T-cell (primary cell): Measurements from ENCODE around the gene TENT4A. TPM values are rescaled to one million over a fixed set of nuclear protein-coding genes. Genes with fewer than 3 reads are reported as not detected.

Experiments used
- ATAC-seq, 4 experiments: fragments of 200-7000 bp in 3 of 4; fragments of 150-1000 bp in 1 of 4; cut with Tn5 transposase; replicated peaks in 1 of 4; 1 replicate in 3 of 4; 2 replicates in 1 of 4; pipeline ENCODE4 v1.10.0; 2021; ENCODE audit warnings: moderate library complexity in 3 of 4, mild to moderate bottlenecking in 2 of 4, moderate number of reproducible peaks in 1 of 4
- CTCF ChIA-PET, 2 donors: fragments of 300-600 bp; sonication (Branson Sonifier 250); formaldehyde crosslinking; loops; one replicate each; lab custom pipeline; 2022; ENCODE audit warnings: antibody characterized with exemption in 2 of 2; lab: Charles Lee
- POLR2A ChIA-PET, 2 donors: fragments of 300-600 bp; sonication (Branson Sonifier 250); formaldehyde crosslinking; loops; one replicate each; lab custom pipeline; 2022; ENCODE audit warnings: antibody characterized with exemption in 2 of 2; lab: Charles Lee
- DNase-seq, 35 experiments: peaks; one replicate each; pipeline versions ENCODE4 v3.0.0 to v3.0.0-alpha.2; 2013 to 2023
- H3K27ac ChIP-seq: one replicate; pipeline ENCODE4 v1.5.1; 2013; ENCODE audit warnings: low read length
- H3K27me3 ChIP-seq, 2 experiments: replicated peaks in 1 of 2; 1 replicate in 1 of 2; 2 replicates in 1 of 2; pipeline versions ENCODE4 v1.6.1 to v1.7.0; 2013; ENCODE audit warnings: low read length in 1 of 2, mixed read lengths in 1 of 2; ENCODE audit not compliant: control insufficient read depth in 2 of 2, insufficient read depth in 2 of 2; ENCODE audit errors: extremely low read depth in 1 of 2
- H3K36me3 ChIP-seq, 2 donors: 1 replicate in 1 of 2; 2 replicates in 1 of 2; pipeline versions ENCODE4 v1.6.1 to v1.7.0; 2013; ENCODE audit warnings: low read length in 1 of 2; ENCODE audit not compliant: control insufficient read depth in 2 of 2, insufficient read depth in 1 of 2; ENCODE audit errors: extremely low read depth in 1 of 2
- H3K4me1 ChIP-seq, 2 experiments: 1 replicate in 1 of 2; 2 replicates in 1 of 2; pipeline versions ENCODE4 v1.6.1 to v1.7.0; 2013; ENCODE audit warnings: low read length in 2 of 2, mixed read lengths in 1 of 2; ENCODE audit not compliant: insufficient read depth in 2 of 2, control insufficient read depth in 1 of 2; ENCODE audit errors: extremely low read depth in 1 of 2
- H3K4me3 ChIP-seq, 2 donors: 1 replicate in 1 of 2; 2 replicates in 1 of 2; pipeline versions ENCODE4 v1.5.1 to v1.7.0; 2013; ENCODE audit warnings: mild to moderate bottlenecking in 2 of 2, low read length in 1 of 2, moderate library complexity in 1 of 2; ENCODE audit not compliant: control insufficient read depth in 1 of 2; ENCODE audit errors: extremely low read depth in 1 of 2
- H3K9me3 ChIP-seq: 2 replicates; pipeline ENCODE4 v1.7.0; 2013
- H3K27ac Mint-ChIP-seq, 2 donors: one replicate each; pipeline ENCODE4 v1.8.0; 2020 to 2021; ENCODE audit warnings: mild to moderate bottlenecking in 2 of 2, mixed read lengths in 2 of 2
- H3K27me3 Mint-ChIP-seq, 2 donors: one replicate each; pipeline ENCODE4 v1.8.0; 2021 to 2022; ENCODE audit warnings: mixed read lengths in 2 of 2
- H3K36me3 Mint-ChIP-seq: one replicate; pipeline ENCODE4 v1.8.0; 2021; ENCODE audit warnings: mixed read lengths
- H3K4me1 Mint-ChIP-seq, 3 donors: one replicate each; pipeline ENCODE4 v1.8.0; 2020 to 2022; ENCODE audit warnings: mixed read lengths in 3 of 3, mild to moderate bottlenecking in 1 of 3
- H3K4me3 Mint-ChIP-seq, 3 donors: one replicate each; pipeline ENCODE4 v1.8.0; 2020 to 2022; ENCODE audit warnings: mild to moderate bottlenecking in 3 of 3, mixed read lengths in 3 of 3, moderate library complexity in 3 of 3
- H3K9me3 Mint-ChIP-seq, 3 donors: one replicate each; pipeline ENCODE4 v1.8.0; 2020 to 2022; ENCODE audit warnings: mixed read lengths in 3 of 3
- WGBS: methylation state at CpG from one replicate; pipeline ENCODE4 v1.1.5; 2013; ENCODE audit warnings: missing lambda C conversion rate; ENCODE audit not compliant: insufficient coverage; 5-methylcytosine and 5-hydroxymethylcytosine counted together
- total RNA-seq, 35 experiments: library from RNA in 6 of 35; stranded (reverse) in 6 of 35; fragments of 120-200 nt in 1 of 35; gene quantifications; one replicate each; pipeline versions ENCODE4 v1.2.1 to v1.2.4 and lab custom pipeline; 2013 to 2026

The TENT4A gene
- total RNA-seq, 5 donors from 2014 or later (not counting 1 experiment from before 2014, with no cell fraction given): 42.7 to 62.9 (median 45.6) TPM

DNA sequence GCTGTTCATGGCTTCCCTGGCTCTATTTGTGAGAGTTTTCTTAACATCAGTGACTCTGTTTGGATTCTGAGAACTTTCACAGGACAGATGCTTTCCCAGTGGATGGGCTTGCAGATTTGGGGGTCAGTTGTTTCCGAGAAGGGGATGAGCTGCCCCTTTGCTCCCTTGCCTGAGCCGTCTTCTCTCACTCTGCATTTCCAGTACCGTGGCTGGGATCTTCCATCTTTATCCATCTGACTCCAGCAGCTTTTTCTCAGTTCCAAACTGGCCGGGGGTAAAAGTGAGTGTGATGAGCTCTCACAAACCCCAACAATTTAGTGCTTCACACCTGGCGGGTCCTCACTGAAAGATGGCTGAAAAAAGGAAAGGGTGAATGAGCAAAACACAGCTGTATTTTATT is 79.1 kb downstream of the TENT4A start:
- WGBS: no CpG with 5 or more reads among the region's 5 CpGs
- CTCF ChIA-PET: no interaction called here

DNA sequence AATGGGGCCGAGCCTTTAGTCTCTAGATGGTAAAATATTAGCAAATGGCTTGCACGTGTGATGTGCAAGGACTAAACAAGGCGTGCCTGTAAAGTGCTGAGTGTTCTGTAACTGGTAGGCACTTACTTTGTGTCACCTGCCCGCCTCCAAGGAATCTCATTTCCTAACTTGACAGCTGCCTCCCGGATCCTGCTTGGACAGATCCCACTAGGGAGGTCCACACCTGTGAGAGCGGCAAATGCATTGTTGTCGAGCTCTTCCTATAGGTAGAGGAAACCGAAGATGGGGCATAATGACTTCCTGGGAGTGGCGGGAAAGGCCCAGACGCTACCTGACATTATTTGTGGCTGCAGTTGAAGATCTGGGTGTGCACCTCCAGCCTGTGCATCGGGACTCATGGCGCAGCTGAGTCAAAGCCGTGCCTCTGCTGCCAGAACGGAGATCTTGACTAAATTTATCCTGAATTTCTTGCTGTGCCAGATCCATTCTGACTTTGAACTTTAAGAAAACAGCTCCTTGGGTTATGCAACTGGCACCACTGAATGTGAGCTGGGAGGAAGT is 79.8 kb downstream of the TENT4A start:
- WGBS: 39% methylated on average over 13 of the region's 14 CpGs
- Mint-ChIP-seq H3K27ac (no peak overlapping the region), H3K4me1 (peaks cover 6 to 7% (median 6%) of the 10 kb centered on the region in 3 donors), H3K4me3 (peak overlapping the region in 1 of 3 donors; percentile 58), H3K9me3 (no peaks in the 10 kb centered on the region), H3K36me3 (no peaks in the 10 kb centered on the region), H3K27me3 (peaks cover 13 to 18% of the 10 kb centered on the region in 2 donors)
- ChIA-PET POLR2A (no interaction called here), CTCF (no interaction called here)
- Histone ChIP-seq H3K9me3 (no peaks in the 10 kb centered on the region), H3K4me1 (peaks cover 0 to 7% of the 10 kb centered on the region in 2 experiments), H3K36me3 (no peaks in the 10 kb centered on the region), H3K27me3 (peaks cover 0 to 11% of the 10 kb centered on the region in 2 experiments), H3K4me3 (no peak overlapping the region), H3K27ac (no peak overlapping the region)
- DNase-seq (no peak), ATAC-seq (no peak)

More for the DNA sequence above, 79.1 kb downstream of the TENT4A start:
- H3K9me3 ChIP-seq: no peaks in the 10 kb centered on the region
- Mint-ChIP-seq H3K4me3 (no peak overlapping the region), H3K4me1 (peaks cover 6 to 7% (median 6%) of the 10 kb centered on the region in 3 donors), H3K9me3 (no peaks in the 10 kb centered on the region), H3K27me3 (peaks cover 13 to 17% of the 10 kb centered on the region in 2 donors), H3K36me3 (no peaks in the 10 kb centered on the region), H3K27ac (no peak overlapping the region)
- POLR2A ChIA-PET: no interaction called here
- H3K36me3 ChIP-seq: no peaks in the 10 kb centered on the region
- DNase-seq: no peak
- peaks cover 0 to 7% of the 10 kb centered on the region in 2 experiments for H3K4me1 ChIP-seq
- no peak overlapping the region for H3K4me3 ChIP-seq
- no peak overlapping the region for H3K27ac ChIP-seq
- peaks cover 0 to 11% of the 10 kb centered on the region in 2 experiments for H3K27me3 ChIP-seq
- ATAC-seq: no peak

DNA sequence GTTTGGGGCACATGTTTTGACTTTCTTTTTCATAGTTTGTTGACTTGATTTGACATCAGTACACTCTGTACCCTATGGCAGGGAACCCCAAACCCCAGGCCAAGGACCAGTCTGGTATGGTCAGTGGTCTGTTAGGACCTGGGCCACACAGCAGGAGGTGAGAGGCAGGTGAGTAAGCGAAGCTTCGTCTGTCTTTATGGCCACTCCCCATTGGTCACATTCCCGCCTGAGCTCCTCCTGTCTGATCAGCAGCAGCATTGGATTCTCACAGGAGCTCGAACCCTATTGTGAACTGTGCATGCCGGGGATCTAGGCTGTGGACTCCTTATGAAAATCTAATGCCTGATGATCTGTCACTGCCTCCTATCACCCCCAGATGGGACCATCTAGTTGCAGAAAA is 88.0 kb downstream of the TENT4A start:
- no peak for ATAC-seq
- Mint-ChIP-seq H3K9me3 (no peaks in the 10 kb centered on the region), H3K36me3 (no peaks in the 10 kb centered on the region), H3K27ac (no peak overlapping the region), H3K4me3 (no peak overlapping the region), H3K4me1 (no peaks in the 10 kb centered on the region), H3K27me3 (peaks cover 4 to 25% of the 10 kb centered on the region in 2 donors)
- Histone ChIP-seq H3K27me3 (peaks cover 0 to 14% of the 10 kb centered on the region in 2 experiments), H3K4me3 (no peak overlapping the region), H3K36me3 (no peaks in the 10 kb centered on the region), H3K4me1 (no peaks in the 10 kb centered on the region), H3K9me3 (no peaks in the 10 kb centered on the region), H3K27ac (no peak overlapping the region)
- WGBS: 89% methylated on average over 3 of the region's 5 CpGs
- POLR2A ChIA-PET: no interaction called here
- CTCF ChIA-PET: no interaction called here
- DNase-seq: no peak

DNA sequence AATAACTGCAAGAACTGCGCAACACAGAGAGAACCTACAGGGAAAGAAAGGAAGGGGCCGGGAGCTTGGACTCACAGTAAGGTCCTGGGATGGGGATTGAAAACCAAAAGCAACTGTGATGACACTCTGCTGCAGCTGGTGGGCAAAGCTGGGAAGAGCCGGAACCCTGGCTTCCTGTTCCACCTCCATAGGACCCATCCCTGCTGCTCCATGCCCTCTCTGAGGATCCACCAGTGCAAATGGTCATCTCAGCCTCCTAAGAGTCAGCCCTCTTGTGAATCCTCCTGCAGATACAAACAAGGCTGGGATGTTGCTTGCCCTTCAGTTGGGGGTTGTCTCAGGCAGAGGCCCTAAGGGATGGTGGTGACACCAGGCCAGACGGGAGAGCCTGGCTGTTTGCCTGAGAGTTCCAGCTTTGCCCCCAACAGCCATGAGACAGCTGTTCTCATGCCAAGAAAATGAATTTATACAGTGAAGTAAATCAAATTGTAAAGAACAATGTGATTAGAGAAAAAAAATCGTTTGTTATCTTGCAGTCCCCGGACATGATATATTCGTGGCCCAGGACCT is 90.8 kb downstream of the TENT4A start:
- 79% methylated on average over 3 of the region's 7 CpGs for WGBS
- Mint-ChIP-seq H3K27me3 (peaks cover 9 to 19% of the 10 kb centered on the region in 2 donors), H3K27ac (no peak overlapping the region), H3K36me3 (no peaks in the 10 kb centered on the region), H3K9me3 (peaks cover 4 to 8% (median 5%) of the 10 kb centered on the region in 3 donors), H3K4me3 (no peak overlapping the region), H3K4me1 (no peaks in the 10 kb centered on the region)
- ChIA-PET CTCF (no interaction called here), POLR2A (no interaction called here)
- no peak for DNase-seq
- Histone ChIP-seq H3K36me3 (no peaks in the 10 kb centered on the region), H3K27me3 (peaks cover 0 to 17% of the 10 kb centered on the region in 2 experiments), H3K4me3 (no peak overlapping the region), H3K9me3 (no peaks in the 10 kb centered on the region), H3K4me1 (no peaks in the 10 kb centered on the region), H3K27ac (no peak overlapping the region)
- ATAC-seq: no peak

DNA sequence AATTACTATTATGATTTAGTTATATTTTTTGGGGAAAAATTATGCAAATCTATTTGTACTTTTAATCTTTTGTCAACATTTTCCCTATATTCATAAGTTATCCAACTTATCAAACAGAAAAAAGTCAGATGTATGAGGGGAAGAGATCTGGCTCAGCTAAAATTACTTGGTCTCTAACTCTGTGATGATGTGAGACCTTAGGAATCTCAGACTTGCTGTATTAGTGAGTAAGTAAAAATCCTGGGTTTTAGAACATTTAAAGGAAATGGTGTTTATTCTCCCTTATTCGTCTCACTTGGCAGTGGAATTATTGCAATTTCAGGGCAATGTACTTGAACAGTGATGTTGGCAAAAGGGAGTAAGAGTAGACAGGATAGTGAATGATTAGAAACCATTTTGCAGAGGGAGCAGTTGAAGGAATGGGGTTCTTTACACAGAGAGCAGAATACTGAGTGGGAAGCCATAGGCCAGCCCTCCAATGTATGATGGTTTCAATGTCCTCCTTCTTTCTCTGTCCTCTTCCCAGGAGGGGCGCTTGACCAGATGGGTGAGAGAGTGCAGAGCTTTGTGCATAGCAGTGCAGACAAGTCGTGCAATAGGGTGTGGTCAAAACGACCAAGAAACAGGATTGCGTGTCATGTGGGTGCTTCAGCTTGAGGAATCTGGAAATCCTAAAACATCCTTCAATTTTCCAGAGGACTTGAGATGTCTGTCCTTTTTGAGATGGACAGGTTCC is 91.7 kb downstream of the TENT4A start:
- peaks cover 0 to 17% of the 10 kb centered on the region in 2 experiments for H3K27me3 ChIP-seq
- ATAC-seq (no peak), DNase-seq (no peak)
- H3K36me3 Mint-ChIP-seq: no peaks in the 10 kb centered on the region
- no peak overlapping the region for H3K4me3 ChIP-seq
- no peak overlapping the region for H3K27ac Mint-ChIP-seq
- H3K4me1 ChIP-seq: no peaks in the 10 kb centered on the region
- peaks cover 9 to 17% of the 10 kb centered on the region in 2 donors for H3K27me3 Mint-ChIP-seq
- 77% methylated on average over 4 of the region's 5 CpGs for WGBS
- peaks cover 4 to 8% (median 5%) of the 10 kb centered on the region in 3 donors for H3K9me3 Mint-ChIP-seq
- H3K27ac ChIP-seq: no peak overlapping the region
- H3K4me1 Mint-ChIP-seq: no peaks in the 10 kb centered on the region
- ChIA-PET CTCF (no interaction called here), POLR2A (no interaction called here)
- no peaks in the 10 kb centered on the region for H3K9me3 ChIP-seq
- H3K36me3 ChIP-seq: no peaks in the 10 kb centered on the region
- no peak overlapping the region for H3K4me3 Mint-ChIP-seq

DNA sequence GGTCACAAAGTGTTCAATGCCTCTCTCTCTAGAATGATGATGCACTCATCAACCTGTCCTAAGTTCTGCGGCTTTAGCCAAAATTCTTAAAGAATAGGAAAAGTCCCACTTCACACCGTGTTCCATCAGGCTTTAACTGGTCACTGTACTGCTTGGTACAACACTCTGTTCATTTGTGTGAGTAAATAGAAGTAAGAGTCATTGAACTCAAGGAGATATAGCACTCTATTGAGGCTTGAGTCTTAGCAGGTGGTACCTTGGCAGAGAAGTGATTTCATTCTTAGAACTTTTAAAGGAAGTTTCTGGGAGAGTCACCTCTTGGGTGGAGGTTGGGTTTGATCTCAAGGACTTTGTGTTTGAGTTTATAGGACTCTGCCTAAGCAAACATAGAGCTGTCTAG is 92.6 kb downstream of the TENT4A start:
- no CpG with 5 or more reads among the region's 2 CpGs for WGBS
- H3K4me3 Mint-ChIP-seq: no peak overlapping the region
- Histone ChIP-seq H3K27me3 (peaks cover 0 to 17% of the 10 kb centered on the region in 2 experiments), H3K4me1 (no peaks in the 10 kb centered on the region), H3K36me3 (no peaks in the 10 kb centered on the region), H3K27ac (no peak overlapping the region), H3K4me3 (no peak overlapping the region), H3K9me3 (no peaks in the 10 kb centered on the region)
- no peaks in the 10 kb centered on the region for H3K4me1 Mint-ChIP-seq
- ATAC-seq: no peak
- POLR2A ChIA-PET: no interaction called here
- DNase-seq: no peak
- CTCF ChIA-PET: no interaction called here
- no peaks in the 10 kb centered on the region for H3K36me3 Mint-ChIP-seq
- no peak overlapping the region for H3K27ac Mint-ChIP-seq
- H3K27me3 Mint-ChIP-seq: peaks cover 7 to 17% of the 10 kb centered on the region in 2 donors
- H3K9me3 Mint-ChIP-seq: peaks cover 4 to 8% (median 5%) of the 10 kb centered on the region in 3 donors
